Transverse colon (tissue), 4 donors: ENCODE measurements around the gene STK11IP. TPM values are rescaled to one million over a fixed set of nuclear protein-coding genes. Genes with fewer than 3 reads are reported as not detected.
A peak's percentile ranks its signal among the peaks of the same experiment; 100 is the strongest.

Source experiments
- DNase-seq: peaks from one replicate; pipeline ENCODE4 v3.0.0-alpha.2; 2019
- H3K27ac ChIP-seq, 4 donors: fragments of 200-600 bp; sonication (generic); 2 replicates each; pipeline ENCODE4 v1.5.1; 2016 to 2018; ENCODE audit warnings: inconsistent platforms in 4 of 4
- H3K27me3 ChIP-seq: fragments of 200-600 bp; sonication (generic); 2 replicates; pipeline ENCODE4 v1.5.1; 2017; ENCODE audit warnings: inconsistent platforms
- H3K36me3 ChIP-seq, 4 donors: fragments of 200-600 bp; sonication (generic); 2 replicates each; pipeline ENCODE4 v1.5.1; 2017 to 2019; ENCODE audit warnings: inconsistent platforms in 4 of 4
- H3K4me1 ChIP-seq, 4 donors: fragments of 200-600 bp; sonication (generic); 2 replicates each; pipeline ENCODE4 v1.5.1; 2017 to 2020; ENCODE audit warnings: inconsistent platforms in 4 of 4
- H3K4me3 ChIP-seq, 4 donors: fragments of 200-600 bp; sonication (generic); 1 replicate in 1 of 4; 2 replicates in 3 of 4; pipeline versions ENCODE4 v1.5.1 to v1.6.1; 2017 to 2019; ENCODE audit warnings: inconsistent platforms in 4 of 4
- H3K9me3 ChIP-seq, 2 donors: fragments of 200-600 bp; sonication (generic); 2 replicates each; pipeline ENCODE4 v1.5.1; 2017 to 2019; ENCODE audit warnings: inconsistent platforms in 2 of 2
- EP300 ChIP-seq: sonication (generic); formaldehyde crosslinking; IDR thresholded peaks from one replicate; pipeline ENCODE4 v1.6.1; 2017; ENCODE audit warnings: antibody characterized with exemption, low read depth
- POLR2A ChIP-seq: fragments of 450-650 bp; IDR thresholded peaks from one replicate; pipeline ENCODE4 v1.6.1; 2016; ENCODE audit warnings: antibody characterized with exemption, mild to moderate bottlenecking, moderate library complexity
- POLR2AphosphoS5 ChIP-seq, 3 donors: sonication (generic); formaldehyde crosslinking; IDR thresholded peaks; one replicate each; pipeline ENCODE4 v1.6.1; 2016; ENCODE audit warnings: antibody characterized with exemption in 3 of 3
- WGBS, 2 donors: methylation state at CpG; one replicate each; pipeline ENCODE4 v1.1.5; 2018; ENCODE audit warnings: low coverage in 1 of 2; 5-methylcytosine and 5-hydroxymethylcytosine counted together
- in situ Hi-C, 4 donors: fragments of 200-750 bp; cut with MboI; loops; one replicate each; pipeline versions ENCODE4 v1.15.0 to v1.15.1; 2017; ENCODE audit warnings: low sequenced_read_pairs in 3 of 4, low pct_ligation_motif_present in 1 of 4, low pct_unique_long_range_greater_than_20kb in 1 of 4
- intact Hi-C: fragments of 100-400 bp; cut with DNase I; formaldehyde crosslinking; loops from one replicate; pipeline ENCODE4 v1.15.1; 2023; ENCODE audit warnings: low total_unique reads
- total RNA-seq, 4 donors: library from RNA; depleted of rRNA; stranded (reverse); fragments of >200 nt; gene quantifications; one replicate each; pipeline ENCODE4 v1.1.0, GENCODE V29; 2016
- TF ChIP-seq, protein P1 (sequence below), 5 experiments: fragments of 200-600 bp in 3 of 5; fragments of 450-650 bp in 2 of 5; sonication (generic) in 3 of 5; IDR thresholded peaks; 1 replicate in 2 of 5; 2 replicates in 3 of 5; pipeline ENCODE4 v1.5.1; 2016 to 2017; ENCODE audit warnings: antibody characterized with exemption in 5 of 5, inconsistent platforms in 3 of 5, mild to moderate bottlenecking in 2 of 5, moderate library complexity in 1 of 5

STK11IP gene
- total RNA-seq, 4 donors from 2014 or later: 16.2 to 117 (median 38.2) TPM

DNA sequence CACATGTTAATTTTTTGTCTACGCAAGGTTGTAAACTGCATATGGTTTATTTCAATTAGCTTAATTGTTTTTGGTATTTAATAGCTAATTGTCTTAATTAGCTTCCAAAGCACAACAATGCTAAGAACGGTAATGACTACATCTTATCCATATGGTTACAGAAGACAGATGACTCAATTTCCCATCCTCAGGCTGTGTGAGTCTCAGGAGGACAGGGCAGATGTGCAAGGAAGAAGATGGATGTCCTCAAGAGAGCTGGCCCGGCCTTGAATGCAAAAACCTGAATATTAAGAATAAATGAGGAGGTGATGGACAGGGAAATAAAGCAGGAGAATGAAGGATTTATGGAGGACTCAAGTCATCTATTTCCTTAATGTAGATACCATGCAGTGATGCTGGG is 61.2 kb downstream of the STK11IP start:
- 73 to 83% methylated on average over 2 to 3 of the region's 3 CpGs for WGBS, 2 donors
- DNase-seq: no peak
- Histone ChIP-seq H3K27me3 (peaks cover 16% of the 10 kb centered on the region), H3K4me1 (no peaks in the 10 kb centered on the region), H3K9me3 (no peaks in the 10 kb centered on the region), H3K27ac (no peak overlapping the region), H3K36me3 (no peaks in the 10 kb centered on the region), H3K4me3 (no peak overlapping the region)
- in situ Hi-C loops (no loop called here), intact Hi-C loops (no loop called here)
- TF ChIP-seq EP300: no peak
- no peak for TF ChIP-seq POLR2A
- no peak for TF ChIP-seq POLR2AphosphoS5 (IDR thresholded peaks at IDR 0.05)
- TF ChIP-seq, protein P1, sequence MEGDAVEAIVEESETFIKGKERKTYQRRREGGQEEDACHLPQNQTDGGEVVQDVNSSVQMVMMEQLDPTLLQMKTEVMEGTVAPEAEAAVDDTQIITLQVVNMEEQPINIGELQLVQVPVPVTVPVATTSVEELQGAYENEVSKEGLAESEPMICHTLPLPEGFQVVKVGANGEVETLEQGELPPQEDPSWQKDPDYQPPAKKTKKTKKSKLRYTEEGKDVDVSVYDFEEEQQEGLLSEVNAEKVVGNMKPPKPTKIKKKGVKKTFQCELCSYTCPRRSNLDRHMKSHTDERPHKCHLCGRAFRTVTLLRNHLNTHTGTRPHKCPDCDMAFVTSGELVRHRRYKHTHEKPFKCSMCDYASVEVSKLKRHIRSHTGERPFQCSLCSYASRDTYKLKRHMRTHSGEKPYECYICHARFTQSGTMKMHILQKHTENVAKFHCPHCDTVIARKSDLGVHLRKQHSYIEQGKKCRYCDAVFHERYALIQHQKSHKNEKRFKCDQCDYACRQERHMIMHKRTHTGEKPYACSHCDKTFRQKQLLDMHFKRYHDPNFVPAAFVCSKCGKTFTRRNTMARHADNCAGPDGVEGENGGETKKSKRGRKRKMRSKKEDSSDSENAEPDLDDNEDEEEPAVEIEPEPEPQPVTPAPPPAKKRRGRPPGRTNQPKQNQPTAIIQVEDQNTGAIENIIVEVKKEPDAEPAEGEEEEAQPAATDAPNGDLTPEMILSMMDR (IDR thresholded peaks at IDR 0.05): no peak

DNA sequence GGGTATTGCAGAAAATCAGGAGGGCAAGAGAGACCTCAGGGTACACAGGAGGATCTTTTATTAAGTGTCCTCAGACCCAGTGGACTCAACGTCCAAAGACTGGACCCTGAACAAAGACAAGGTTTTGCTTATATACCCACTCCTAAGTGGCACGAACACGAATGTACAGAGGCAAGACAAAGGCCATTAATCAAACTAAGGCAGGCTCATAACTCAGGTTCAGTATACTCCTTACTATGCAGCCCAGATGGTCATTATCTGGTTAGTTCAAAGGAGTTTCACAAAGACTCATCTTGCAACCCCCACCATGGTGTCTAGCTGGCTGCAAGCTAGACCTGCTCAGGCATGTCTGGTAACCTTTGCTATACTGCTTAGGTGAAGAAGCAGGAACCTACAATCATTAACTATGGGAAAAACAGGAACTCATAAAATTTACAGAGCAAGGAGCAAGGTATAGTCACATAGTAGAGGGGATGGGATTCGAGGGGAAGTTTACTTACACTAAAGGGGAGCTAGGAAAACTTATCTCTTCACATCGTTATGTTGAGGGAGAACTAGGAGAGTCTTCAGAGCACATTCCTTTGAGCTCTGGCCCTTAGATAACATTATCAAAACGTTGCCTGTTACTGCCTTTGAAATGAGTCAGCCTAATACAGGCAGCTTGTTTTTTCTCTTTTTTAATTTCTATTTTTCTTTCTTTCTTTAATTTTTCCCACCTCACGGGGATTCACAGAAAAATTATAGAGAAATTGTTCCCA is 63.7 kb downstream of the STK11IP start:
- Histone ChIP-seq H3K27me3 (no peaks in the 10 kb centered on the region), H3K9me3 (no peaks in the 10 kb centered on the region), H3K27ac (peak overlapping the region in 2 of 4 donors; percentile 21 to 43), H3K4me3 (no peak overlapping the region), H3K4me1 (no peaks in the 10 kb centered on the region), H3K36me3 (no peaks in the 10 kb centered on the region)
- in situ Hi-C loops (no loop called here), intact Hi-C loops (no loop called here)
- no peak for DNase-seq
- TF ChIP-seq POLR2AphosphoS5 (IDR thresholded peaks at IDR 0.05): no peak
- no peak for TF ChIP-seq EP300
- TF ChIP-seq POLR2A: no peak
- TF ChIP-seq, protein P1 (IDR thresholded peaks at IDR 0.05): no peak
- WGBS, 2 donors: 54 to 55% methylated on average over 3 to 7 of the region's 7 CpGs

DNA sequence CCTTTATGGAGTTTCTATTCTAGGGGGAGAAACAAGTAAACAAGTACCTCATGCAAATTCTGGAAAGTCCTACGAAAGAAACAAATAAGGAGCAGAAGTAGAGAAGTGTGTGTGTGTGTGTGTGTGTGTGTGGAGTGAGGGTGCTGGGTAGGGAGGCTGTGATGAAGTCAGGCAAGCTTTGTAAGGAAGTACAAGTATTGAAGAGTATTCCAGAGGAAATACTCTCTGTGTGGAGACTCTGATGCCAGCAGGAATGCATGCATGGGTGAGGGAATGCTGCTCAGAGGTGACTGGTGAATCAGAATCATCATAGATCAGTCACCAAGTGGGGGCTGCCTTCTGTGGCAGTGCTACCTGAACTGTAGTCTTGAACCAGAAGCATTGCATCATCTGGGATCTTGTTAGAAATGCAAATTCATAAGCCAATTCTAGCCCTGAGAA is 64.3 kb downstream of the STK11IP start:
- Histone ChIP-seq H3K4me1 (no peaks in the 10 kb centered on the region), H3K4me3 (no peak overlapping the region), H3K36me3 (no peaks in the 10 kb centered on the region), H3K9me3 (no peaks in the 10 kb centered on the region), H3K27ac (peak overlapping the region in 2 of 4 donors; percentile 6 to 21), H3K27me3 (no peaks in the 10 kb centered on the region)
- TF ChIP-seq POLR2A (no peak), POLR2AphosphoS5 (IDR thresholded peaks at IDR 0.05) (no peak), EP300 (no peak)
- TF ChIP-seq, protein P1 (IDR thresholded peaks at IDR 0.05): no peak
- in situ Hi-C loops: no loop called here
- intact Hi-C loops: no loop called here
- WGBS, 2 donors: 40 to 79% methylated on average over 1 of the region's 1 CpG
- DNase-seq: no peak

DNA sequence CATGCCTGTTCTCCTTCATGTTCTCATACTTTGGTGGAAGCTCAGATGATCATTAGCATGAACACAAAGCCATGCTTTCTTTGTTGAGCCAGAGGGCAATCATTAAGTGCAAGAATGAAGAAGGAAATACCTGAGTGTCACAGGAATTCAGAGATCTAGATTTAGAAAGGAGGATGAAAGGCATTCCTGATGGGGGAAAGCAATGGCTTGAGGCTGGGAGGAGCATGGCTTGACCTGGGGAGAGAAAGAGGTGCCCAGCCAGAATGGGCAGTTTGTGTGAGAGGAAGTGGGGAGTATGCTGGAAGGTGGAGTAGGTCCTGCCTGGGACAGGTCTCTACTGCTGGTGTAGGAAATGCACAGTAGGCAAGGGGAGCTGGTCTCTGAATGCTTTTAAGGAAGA is 64.9 kb downstream of the STK11IP start:
- Histone ChIP-seq H3K9me3 (no peaks in the 10 kb centered on the region), H3K27ac (no peak overlapping the region), H3K4me1 (no peaks in the 10 kb centered on the region), H3K27me3 (no peaks in the 10 kb centered on the region), H3K4me3 (no peak overlapping the region), H3K36me3 (no peaks in the 10 kb centered on the region)
- DNase-seq: no peak
- in situ Hi-C loops: no loop called here
- no peak for TF ChIP-seq POLR2A
- TF ChIP-seq, protein P1 (IDR thresholded peaks at IDR 0.05): no peak
- no peak for TF ChIP-seq POLR2AphosphoS5 (IDR thresholded peaks at IDR 0.05)
- no peak for TF ChIP-seq EP300
- intact Hi-C loops: no loop called here
